HG02852 (cell line): ENCODE results near the gene ARMC12.
A peak's percentile ranks its signal among the peaks of the same experiment; 100 is the strongest.
"Not testable (repeated sequence)": the region's sequence is repeated elsewhere in the genome, so short reads cannot be mapped to it uniquely, and the experiment has no call there.

ENCODE experiments used
- ATAC-seq: cut with Tn5 transposase; IDR thresholded peaks from one replicate; pipeline ENCODE4 v1.9.1; 2021; ENCODE audit warnings: mild to moderate bottlenecking, moderate library complexity; ENCODE audit not compliant: unreplicated experiment

ARMC12 gene

GRCh38 chr6:35731736-35732532 lies 4.9 kb upstream of the ARMC12 start:
- ATAC-seq, result peak; percentile 50

- ATAC-seq, result no peak
Measured at GRCh38 chr6:35733633-35734032, 3.2 kb upstream of the ARMC12 start.

DNA sequence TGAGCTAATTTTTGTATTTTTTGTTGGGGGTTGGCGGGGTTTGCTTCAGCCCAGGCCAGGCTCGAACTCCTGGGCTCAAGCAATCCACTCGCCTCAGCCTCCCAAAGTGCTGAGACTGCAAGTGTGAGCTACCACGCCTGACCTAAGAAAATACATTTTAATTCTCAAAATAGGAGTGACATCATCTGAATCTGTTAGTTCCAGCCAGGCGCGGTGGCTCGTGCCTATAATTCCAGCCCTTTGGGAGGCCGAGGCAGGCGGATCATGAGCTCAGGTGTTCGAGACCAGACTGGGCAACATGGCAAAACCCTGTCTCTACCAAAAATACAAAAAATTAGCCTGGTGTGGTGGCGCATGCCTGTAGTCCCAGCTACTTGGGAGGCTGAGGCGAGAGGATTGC lies 2.5 kb upstream of the ARMC12 start:
- not testable (repeated sequence) for ATAC-seq

GRCh38 chr6:35735452-35735851 lies 1.4 kb upstream of the ARMC12 start:
- no peak for ATAC-seq

GRCh38 chr6:35736253-35736894 lies 458 bp upstream of the ARMC12 start:
- no peak for ATAC-seq

DNA sequence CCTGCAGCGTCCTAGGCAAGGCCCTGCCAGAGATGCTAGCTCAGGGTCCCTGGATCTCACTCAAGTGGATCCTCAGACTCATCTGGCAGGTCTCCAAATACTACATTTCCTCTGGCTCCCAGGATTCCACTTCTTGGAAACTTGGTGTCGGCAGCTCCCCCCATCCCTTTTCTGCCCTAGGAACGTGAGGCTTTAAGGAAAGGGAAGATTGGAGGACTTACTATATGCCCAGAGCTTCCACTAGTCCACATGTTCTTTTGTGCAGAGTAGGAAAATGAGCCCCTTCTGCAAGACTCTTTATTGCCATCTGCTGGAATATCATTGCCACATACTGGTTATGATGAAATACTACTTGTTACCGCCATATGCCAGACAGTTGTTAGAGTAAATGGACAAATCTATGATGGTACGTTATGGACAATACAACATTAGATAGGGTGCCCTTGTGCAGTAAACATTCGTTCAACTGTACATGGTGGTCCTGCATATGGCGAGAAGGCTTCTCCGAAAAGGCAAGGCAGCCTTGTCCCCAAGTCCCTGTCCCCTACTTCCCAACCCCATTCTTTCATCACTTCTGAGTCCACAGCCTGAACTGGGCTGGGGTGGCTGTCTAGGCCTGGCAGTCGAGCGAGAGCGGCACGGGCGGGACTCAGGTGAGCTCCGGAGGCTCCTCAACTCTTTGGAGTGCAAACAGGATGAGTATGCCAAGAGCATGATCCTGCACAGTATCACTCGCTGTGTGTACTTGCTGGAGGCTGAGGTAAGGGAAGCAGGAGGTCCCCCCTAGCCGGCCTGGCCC lies 780 bp downstream of the ARMC12 start:
- ATAC-seq, result no peak

GRCh38 chr6:35739645-35740524 lies 3.1 kb downstream of the ARMC12 start:
- no peak for ATAC-seq

GRCh38 chr6:35742842-35743241 lies 6.0 kb downstream of the ARMC12 start:
- no peak for ATAC-seq

GRCh38 chr6:35745509-35745908 lies 8.7 kb downstream of the ARMC12 start:
- no peak for ATAC-seq

DNA sequence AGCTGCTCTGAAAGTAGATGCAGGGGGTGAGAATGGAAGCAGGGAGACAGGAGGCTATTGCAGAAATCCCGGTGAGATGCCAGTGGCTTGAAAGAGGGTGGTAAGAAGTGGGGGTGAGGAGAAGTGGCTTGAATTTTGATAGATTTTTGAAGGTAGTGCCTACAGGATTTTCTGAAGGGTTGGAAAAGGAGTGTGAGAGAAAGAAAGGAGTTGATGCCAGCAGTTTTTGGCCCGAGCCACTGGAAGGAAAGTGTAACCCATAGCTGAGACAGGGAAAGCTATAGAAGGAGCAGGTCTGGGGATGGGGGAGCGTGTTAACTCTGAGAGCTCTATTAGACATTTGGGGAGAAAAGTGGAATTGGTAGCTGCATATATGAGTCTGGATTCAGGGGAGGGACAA lies 9.7 kb downstream of the ARMC12 start:
- no peak for ATAC-seq

GRCh38 chr6:35747877-35748276 lies 11.0 kb downstream of the ARMC12 start:
- ATAC-seq, result no peak

DNA sequence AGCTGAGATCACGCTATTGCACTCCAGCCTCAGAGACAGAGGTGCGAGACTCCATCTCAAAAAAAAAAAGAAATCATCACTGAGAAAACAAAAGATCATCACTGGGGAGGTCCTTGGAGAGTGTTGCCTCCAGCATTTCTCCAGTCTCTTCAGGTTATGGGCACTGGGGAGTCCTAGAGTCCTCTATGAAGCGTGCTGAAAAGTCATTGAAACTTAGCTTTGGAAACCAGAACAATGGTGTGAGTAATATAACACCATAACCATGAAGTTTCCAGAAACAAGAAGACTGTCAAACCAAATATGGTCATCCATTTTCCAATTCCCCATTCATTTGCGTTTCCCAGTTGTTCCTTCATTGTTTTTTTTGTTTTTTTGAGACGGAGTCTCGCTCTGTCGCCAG lies 13.7 kb downstream of the ARMC12 start:
- ATAC-seq, result no peak

DNA sequence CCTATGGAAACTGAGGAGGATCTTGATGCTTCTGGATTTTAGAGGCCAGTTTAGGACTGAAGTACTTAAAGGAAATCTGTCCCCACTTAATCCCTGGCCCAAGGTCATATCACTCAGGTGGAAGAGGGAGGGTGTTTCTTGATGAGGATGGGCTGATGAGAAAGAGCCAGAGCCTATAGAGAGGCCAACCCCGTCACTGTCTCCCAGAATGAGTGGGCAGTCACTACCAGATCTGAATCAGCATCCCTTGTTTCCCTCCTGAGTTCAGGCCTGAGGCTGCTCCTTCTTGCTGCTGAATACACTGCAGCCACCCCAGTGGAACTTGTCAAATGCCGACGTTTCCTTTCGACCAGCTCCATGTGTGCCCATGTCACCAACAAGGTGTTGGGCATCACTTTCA lies 14.8 kb downstream of the ARMC12 start:
- no peak for ATAC-seq

GRCh38 chr6:35752330-35752729 lies 15.5 kb downstream of the ARMC12 start:
- no peak for ATAC-seq

DNA sequence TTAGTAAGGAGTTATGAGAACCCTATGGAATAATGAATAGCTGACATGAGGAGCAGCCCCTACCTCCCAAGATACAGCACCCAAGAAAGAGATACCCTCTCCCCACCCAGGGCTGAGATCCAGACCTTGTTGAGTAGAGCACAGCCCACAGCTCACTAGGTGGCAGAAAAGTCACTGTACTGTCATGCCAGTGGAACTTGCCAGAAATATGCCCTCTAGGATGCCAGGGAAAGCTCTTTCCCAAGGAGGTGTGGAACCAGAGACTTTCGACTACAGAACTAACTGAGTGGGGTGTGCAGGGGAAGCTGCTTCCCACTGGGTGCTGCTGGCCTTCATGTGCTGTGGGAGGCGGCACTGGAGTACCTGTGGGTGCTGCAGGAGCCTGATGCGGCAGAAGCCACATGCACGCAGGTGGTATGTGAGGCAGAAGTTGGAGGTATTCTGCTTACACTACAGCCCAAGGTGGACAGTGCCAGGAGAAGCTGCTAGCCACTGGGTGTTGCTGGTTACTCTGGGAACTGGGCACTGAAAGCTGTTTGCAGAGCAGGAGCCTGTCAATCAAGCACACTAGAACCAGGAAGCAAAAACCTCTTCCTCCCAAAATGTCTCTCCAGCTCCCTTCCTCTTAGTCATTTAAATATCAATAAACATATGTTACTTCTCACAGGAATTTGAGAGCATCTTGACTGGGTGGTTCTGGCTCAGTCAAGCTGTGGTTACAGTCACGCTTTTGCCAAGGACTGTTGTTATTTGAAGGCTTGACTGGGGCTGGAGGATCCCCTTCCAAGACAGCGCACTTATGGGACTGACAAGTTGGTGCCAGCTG lies 17.8 kb downstream of the ARMC12 start:
- no peak for ATAC-seq

GRCh38 chr6:35755278-35755924 lies 18.6 kb downstream of the ARMC12 start:
- ATAC-seq, result no peak

DNA sequence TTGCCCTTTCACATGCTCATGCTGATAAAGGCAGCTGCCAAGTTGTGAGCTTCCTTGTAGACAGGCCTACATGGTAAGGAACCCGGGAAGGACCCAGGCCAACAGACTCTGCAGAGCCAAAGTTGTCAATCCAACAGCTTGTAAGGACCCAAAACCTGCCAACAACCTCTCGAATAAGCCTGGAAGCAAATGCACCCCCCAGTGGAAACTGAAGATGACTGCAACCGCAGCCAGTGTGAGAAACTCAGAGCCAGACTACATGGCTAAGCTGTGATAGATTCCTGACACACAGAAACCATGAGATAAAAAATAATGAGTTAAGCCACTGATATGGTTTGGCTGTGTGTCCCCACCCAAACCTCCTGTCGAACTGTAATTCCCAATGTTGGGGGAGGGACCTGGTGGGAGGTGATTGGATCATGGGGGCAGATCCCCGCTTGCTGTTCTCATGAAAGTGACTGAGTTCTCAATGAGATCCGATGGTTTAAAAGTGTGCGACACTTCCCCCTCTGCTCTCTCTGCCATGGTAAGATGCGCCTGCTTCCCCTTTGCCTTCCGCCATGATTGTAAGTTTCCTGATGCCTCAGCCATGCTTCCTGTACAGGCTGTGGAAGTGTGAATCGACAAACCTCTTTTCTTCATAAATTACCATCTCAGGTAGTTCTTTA lies 20.8 kb downstream of the ARMC12 start:
- ATAC-seq, result no peak

- ATAC-seq, result no peak
Measured at GRCh38 chr6:35759426-35759825, 22.6 kb downstream of the ARMC12 start.

DNA sequence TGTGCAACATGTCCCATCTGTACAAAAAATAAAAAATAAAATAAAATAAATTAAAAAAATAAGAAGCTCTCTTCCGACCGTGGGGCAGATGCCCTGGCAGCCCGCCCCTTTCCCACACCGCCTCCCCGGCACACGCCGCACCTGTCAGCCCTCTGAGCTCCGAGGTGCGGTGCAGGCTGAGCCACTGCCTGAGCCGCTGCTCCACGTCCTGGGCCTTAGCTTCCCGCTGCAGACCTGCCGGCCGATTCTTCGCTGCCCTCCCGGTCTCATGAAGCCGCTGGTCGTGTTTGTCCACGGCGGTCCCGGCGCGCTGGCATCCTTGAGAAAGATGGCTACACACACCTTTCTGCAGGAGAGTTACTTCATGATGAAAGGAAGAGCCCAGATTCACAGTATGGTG lies 28.9 kb downstream of the ARMC12 start:
- ATAC-seq, result no peak
